ENCODE results near the gene L3MBTL2.

Gene L3MBTL2

GRCh38 chr22:41222846-41223507, 17.9 kb downstream of the L3MBTL2 start:
- DNase-seq (ENCODE audit: low read depth, low spot score), result no peak
- TF ChIP-seq CTCF (IDR thresholded peaks at IDR 0.05; ENCODE audit: low read depth, low read length), result no peak
- in situ Hi-C loops (cut with HindIII; ENCODE audit: low sequenced_read_pairs), result no loop called here

GRCh38 chr22:41223535-41223934, 18.4 kb downstream of the L3MBTL2 start:
- H3K4me3 ChIP-seq (ENCODE audit: low read depth, low read length), result no peak overlapping the region
- no peak for DNase-seq (ENCODE audit: low read depth, low spot score)
- no peak for TF ChIP-seq CTCF (IDR thresholded peaks at IDR 0.05; ENCODE audit: low read depth, low read length)
- in situ Hi-C loops (cut with HindIII; ENCODE audit: low sequenced_read_pairs), result no loop called here

More at GRCh38 chr22:41222846-41223507, 17.9 kb downstream of the L3MBTL2 start:
- no peak overlapping the region for H3K4me3 ChIP-seq (ENCODE audit: low read depth, low read length)

- H3K4me3 ChIP-seq (ENCODE audit: low read depth, low read length), result no peak overlapping the region
- in situ Hi-C loops (cut with HindIII; ENCODE audit: low sequenced_read_pairs), result no loop called here
- DNase-seq (ENCODE audit: low read depth, low spot score), result no peak
- TF ChIP-seq CTCF (IDR thresholded peaks at IDR 0.05; ENCODE audit: low read depth, low read length), result no peak
These were observed 21.9 kb downstream of the L3MBTL2 start for GRCh38 chr22:41226723-41227655.

- H3K4me3 ChIP-seq (ENCODE audit: low read depth, low read length), result no peak overlapping the region
- no peak for DNase-seq (ENCODE audit: low read depth, low spot score)
- TF ChIP-seq CTCF (IDR thresholded peaks at IDR 0.05; ENCODE audit: low read depth, low read length), result no peak
- in situ Hi-C loops (cut with HindIII; ENCODE audit: low sequenced_read_pairs), result no loop called here
These were observed 24.1 kb downstream of the L3MBTL2 start for GRCh38 chr22:41229215-41229614.

GRCh38 chr22:41229730-41230400, 24.8 kb downstream of the L3MBTL2 start:
- TF ChIP-seq CTCF (IDR thresholded peaks at IDR 0.05; ENCODE audit: low read depth, low read length), result no peak
- H3K4me3 ChIP-seq (ENCODE audit: low read depth, low read length), result no peak overlapping the region
- no peak for DNase-seq (ENCODE audit: low read depth, low spot score)
- in situ Hi-C loops (cut with HindIII; ENCODE audit: low sequenced_read_pairs), result no loop called here

- TF ChIP-seq CTCF (IDR thresholded peaks at IDR 0.05; ENCODE audit: low read depth, low read length), result no peak
- in situ Hi-C loops (cut with HindIII; ENCODE audit: low sequenced_read_pairs), result no loop called here
- DNase-seq (ENCODE audit: low read depth, low spot score), result no peak
- H3K4me3 ChIP-seq (ENCODE audit: low read depth, low read length), result no peak overlapping the region
These were observed 25.3 kb downstream of the L3MBTL2 start for GRCh38 chr22:41230401-41230785.

Measured in astrocyte of the spinal cord (primary cell).